Cardiac fibroblast (primary cell): ENCODE data around the gene ZNF799.

ENCODE experiments used
- DNase-seq, 2 donors: peaks; one replicate each; pipeline versions ENCODE4 v3.0.0 to v3.0.0-alpha.2; 2010; ENCODE audit warnings: low read depth in 2 of 2
- H3K4me3 ChIP-seq, 2 donors: replicated peaks in 1 of 2; 1 replicate in 1 of 2; 2 replicates in 1 of 2; pipeline ENCODE4 v1.5.1; 2011; ENCODE audit warnings: low read depth in 2 of 2, low read length in 2 of 2, mild to moderate bottlenecking in 2 of 2, moderate library complexity in 1 of 2
- TF ChIP-seq, protein P1 (sequence below): IDR thresholded peaks from one replicate; pipeline ENCODE4 v1.5.1; 2011; ENCODE audit warnings: low read depth, mild to moderate bottlenecking, low read length, inconsistent platforms

ZNF799 gene

DNA sequence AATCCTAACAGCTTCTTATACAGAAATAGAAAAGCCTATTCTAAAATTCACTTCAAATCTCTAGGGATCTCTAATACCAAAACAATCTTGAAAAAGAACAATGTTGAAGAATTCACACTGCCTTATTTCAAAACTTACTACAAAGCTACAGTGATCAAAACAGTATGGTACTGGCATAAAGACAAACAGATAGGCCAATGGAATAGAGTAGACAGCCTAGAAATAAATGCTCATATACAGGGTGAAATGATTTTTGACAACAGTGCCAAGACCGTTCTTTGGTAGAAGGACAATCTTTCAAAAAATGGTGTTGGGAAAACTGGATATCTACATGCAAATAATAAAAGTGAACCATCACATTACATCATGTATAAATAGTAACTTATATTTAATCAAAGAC is 55.9 kb downstream of the ZNF799 start:
- H3K4me3 ChIP-seq: no peak overlapping the region
- TF ChIP-seq, protein P1, sequence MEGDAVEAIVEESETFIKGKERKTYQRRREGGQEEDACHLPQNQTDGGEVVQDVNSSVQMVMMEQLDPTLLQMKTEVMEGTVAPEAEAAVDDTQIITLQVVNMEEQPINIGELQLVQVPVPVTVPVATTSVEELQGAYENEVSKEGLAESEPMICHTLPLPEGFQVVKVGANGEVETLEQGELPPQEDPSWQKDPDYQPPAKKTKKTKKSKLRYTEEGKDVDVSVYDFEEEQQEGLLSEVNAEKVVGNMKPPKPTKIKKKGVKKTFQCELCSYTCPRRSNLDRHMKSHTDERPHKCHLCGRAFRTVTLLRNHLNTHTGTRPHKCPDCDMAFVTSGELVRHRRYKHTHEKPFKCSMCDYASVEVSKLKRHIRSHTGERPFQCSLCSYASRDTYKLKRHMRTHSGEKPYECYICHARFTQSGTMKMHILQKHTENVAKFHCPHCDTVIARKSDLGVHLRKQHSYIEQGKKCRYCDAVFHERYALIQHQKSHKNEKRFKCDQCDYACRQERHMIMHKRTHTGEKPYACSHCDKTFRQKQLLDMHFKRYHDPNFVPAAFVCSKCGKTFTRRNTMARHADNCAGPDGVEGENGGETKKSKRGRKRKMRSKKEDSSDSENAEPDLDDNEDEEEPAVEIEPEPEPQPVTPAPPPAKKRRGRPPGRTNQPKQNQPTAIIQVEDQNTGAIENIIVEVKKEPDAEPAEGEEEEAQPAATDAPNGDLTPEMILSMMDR: no peak
- DNase-seq: no peak
